Stimulated activated CD4-positive, alpha-beta T cell treated with anti-CD3 and anti-CD28 coated beads, Interleukin-15, amount 100 ng/mL, for 1 hour (primary cell): ENCODE measurements around the gene HSPG2.

Experiments
- DNase-seq, 2 donors: peaks; one replicate each; pipeline ENCODE4 v3.0.0-alpha.2; 2020; ENCODE audit warnings: low read depth in 1 of 2, low spot score in 1 of 2

HSPG2 gene

GRCh38 chr1:21867451-21867996 lies 69.6 kb downstream of the HSPG2 start:
- DNase-seq = no peak

DNA sequence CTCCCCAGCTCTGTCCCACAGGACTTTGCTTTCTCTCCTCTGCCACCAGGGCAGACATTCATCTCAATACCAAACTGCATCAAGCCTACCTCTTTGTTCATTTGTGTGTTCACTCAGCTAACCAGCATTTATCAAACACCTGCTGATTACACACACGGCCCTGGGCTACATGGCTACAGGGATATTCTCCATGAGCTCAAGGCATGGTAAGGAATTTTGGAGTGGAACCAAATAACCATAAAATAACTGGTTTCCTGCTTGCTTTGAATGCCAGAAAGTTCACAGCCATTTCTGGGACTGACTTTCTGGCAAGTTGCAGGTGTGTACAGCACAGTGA lies 70.4 kb downstream of the HSPG2 start:
- no peak for DNase-seq

- no peak for DNase-seq
These were observed 71.0 kb downstream of the HSPG2 start for GRCh38 chr1:21865943-21866706.

- DNase-seq = no peak
These were observed 71.5 kb downstream of the HSPG2 start for GRCh38 chr1:21865609-21865942.

- no peak for DNase-seq
These were observed 72.4 kb downstream of the HSPG2 start for GRCh38 chr1:21864730-21865129.

- DNase-seq = no peak
These were observed 73.1 kb downstream of the HSPG2 start for GRCh38 chr1:21863981-21864380.

DNA sequence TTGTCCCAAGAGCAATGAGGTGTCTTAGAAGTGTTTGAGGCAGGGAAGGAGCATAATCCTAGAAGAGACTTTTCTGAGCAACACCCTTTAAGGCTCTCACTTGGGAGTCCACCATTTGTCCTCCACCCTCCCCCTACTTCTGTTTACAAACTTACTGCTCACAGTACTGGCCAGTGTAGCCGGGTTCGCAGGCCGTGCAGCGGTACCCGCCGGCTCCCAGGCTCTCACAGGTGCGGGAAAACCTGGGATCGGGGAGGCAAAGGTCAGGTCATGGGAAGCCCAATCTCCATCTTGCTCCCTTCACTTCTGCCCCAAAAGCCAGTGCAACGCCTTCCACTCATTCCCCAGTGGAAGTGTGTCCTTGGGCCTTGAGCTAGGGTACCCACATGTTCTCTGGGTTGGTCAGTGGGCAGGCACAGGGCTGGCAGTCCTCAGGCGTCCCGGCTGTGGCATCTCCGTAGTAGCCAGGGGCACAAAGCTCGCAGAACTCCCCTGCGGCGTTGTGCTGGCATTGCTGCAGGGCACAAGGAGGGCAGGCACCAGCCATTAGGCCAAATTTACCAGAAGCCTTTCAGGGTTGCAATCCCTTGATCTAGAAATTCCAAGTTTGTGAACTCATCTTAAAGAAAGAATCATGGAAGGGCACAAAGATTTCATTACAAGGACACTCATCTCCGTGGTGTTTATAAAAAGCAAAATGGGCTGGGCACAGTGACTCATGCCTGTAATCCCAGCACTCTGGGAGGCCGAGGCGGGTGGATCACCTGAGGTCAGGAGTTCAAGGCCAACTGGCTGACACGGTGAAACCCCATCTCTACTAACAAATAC lies 75.3 kb downstream of the HSPG2 start:
- no peak for DNase-seq

DNA sequence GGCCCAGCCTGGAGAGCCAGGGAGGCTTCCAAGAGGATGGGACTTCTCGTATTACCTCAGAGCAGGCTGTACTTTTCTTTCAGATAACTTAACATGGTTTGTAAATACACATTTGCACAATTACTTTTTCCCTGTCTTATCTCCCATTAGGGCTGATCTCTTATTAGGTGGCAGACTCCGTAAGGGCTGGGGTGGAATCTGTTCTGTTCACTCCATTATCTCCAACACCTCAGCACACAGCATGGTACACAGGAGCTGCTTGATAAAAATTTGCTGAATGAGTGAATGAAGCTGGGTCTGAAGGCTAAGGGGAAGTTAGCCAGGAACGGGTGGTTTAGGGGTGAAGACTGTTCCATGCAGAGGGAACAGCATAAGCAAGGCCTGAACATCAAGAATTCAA lies 76.1 kb downstream of the HSPG2 start:
- DNase-seq = no peak

GRCh38 chr1:21859669-21860179 lies 77.4 kb downstream of the HSPG2 start:
- DNase-seq = no peak

DNA sequence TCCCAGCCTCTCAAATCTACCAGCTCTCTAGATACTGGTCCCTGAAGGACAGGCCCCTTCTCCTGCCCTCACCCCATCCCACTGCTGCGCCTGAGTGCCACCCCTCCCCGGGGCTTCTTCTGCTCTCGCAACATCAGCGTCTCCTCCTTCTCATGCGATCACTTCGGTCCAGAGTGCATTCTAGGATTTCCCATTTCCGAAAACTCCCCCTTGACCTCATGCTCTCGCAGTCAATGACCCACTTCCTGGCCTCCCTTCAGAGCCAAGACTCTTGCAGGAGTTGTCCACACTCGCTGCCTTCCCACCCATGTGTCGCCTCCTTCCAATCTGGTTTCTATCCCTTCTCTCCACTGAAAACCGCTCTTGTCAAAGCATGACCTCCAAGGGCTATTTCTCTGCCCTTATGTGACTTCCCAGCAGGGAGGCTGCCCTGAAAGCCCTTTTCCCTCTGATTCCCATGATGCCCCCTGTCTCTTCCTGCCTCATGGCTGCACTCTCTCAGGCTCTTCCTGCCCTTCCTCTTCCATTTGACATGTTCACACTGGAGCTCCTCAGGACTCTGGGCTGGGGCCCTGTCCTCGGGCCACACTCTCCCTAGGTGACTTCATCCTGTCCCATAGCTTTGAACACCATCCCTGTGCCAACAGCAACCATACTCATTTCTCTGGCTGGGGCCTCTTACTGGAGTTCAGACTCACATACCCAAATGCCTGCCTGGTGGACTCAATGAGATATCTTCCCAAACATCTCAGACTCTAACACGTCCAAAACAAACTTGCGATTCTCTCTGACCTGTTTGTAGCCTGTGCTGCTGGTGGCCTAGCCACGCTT lies 79.1 kb downstream of the HSPG2 start:
- DNase-seq = no peak

- no peak for DNase-seq
These were observed 79.8 kb downstream of the HSPG2 start for GRCh38 chr1:21857142-21857839.

- DNase-seq = no peak
These were observed 81.6 kb downstream of the HSPG2 start for GRCh38 chr1:21855257-21856096.

GRCh38 chr1:21854751-21855131 lies 82.4 kb downstream of the HSPG2 start:
- DNase-seq = no peak

- DNase-seq = no peak
These were observed 82.9 kb downstream of the HSPG2 start for GRCh38 chr1:21854090-21854750.

- no peak for DNase-seq
These were observed 84.0 kb downstream of the HSPG2 start for GRCh38 chr1:21853131-21853427.

- DNase-seq = no peak
These were observed 84.6 kb downstream of the HSPG2 start for GRCh38 chr1:21852282-21853130.

- no peak for DNase-seq
These were observed 85.5 kb downstream of the HSPG2 start for GRCh38 chr1:21851430-21852250.
